Superior temporal gyrus (tissue), 1 donor: ENCODE results near the gene PNPLA2.

Experiments used
- DNase-seq: peaks from one replicate; pipeline ENCODE4 v3.0.0-alpha.2; 2016; ENCODE audit errors: extremely low spot score

Gene PNPLA2

GRCh38 chr11:873706-874105, 55.0 kb downstream of the PNPLA2 start:
- no peak for DNase-seq
